Measurements from ENCODE around the gene CLDN17.

Gene CLDN17

DNA sequence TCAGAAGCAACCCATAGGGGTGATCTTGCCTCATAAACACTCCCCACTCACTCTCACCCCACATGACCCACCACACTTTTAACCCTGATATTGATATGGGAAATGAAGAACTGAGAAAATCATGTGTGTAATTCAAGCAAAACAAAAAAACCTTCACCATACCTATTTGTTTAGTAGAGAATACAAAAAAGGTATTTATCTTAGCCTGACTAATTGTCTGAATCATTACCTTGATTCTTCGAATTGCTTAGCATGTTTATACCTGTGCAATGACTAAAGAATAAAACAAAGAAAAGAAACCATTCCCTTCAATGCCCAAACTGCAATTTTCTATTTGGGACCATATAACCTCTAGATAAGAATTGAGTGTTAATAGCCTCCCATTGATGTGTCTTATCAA, 1.8 kb downstream of the CLDN17 start:
- no peak for DNase-seq (ENCODE audit: low spot score)

DNA sequence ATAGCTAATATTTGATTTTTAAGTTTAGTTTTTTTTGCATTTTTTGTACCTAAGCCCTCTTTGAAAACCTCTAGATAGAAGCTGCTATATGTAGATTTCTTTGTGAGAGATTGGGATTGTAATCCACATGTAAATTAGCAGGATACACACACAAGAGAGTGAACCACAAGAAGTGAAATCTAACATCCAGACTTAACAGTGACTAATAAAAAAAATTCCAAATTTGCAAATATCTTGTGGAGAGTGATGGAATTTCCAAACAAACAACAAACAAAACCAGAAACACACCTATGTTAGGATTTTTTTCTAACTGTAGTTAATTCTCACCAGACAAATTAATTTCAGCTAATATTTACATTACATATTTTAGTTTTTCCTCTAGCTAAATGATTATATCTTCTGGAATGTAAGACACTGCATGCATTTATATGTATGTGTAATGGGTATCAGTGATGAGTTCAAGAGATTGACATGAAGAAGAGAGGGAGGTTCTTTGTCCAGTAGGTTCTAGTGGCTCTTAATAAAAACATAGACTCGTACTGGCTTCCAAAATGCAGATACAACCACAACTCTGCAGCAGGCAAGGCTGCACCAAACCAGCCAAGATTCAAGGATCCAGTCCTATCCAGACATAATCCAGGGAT, 12.8 kb downstream of the CLDN17 start:
- no peak for DNase-seq (ENCODE audit: low spot score)
- TF ChIP-seq, protein P1, sequence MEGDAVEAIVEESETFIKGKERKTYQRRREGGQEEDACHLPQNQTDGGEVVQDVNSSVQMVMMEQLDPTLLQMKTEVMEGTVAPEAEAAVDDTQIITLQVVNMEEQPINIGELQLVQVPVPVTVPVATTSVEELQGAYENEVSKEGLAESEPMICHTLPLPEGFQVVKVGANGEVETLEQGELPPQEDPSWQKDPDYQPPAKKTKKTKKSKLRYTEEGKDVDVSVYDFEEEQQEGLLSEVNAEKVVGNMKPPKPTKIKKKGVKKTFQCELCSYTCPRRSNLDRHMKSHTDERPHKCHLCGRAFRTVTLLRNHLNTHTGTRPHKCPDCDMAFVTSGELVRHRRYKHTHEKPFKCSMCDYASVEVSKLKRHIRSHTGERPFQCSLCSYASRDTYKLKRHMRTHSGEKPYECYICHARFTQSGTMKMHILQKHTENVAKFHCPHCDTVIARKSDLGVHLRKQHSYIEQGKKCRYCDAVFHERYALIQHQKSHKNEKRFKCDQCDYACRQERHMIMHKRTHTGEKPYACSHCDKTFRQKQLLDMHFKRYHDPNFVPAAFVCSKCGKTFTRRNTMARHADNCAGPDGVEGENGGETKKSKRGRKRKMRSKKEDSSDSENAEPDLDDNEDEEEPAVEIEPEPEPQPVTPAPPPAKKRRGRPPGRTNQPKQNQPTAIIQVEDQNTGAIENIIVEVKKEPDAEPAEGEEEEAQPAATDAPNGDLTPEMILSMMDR (IDR thresholded peaks at IDR 0.05; ENCODE audit: extremely low read depth, missing control alignments) = no peak

More for the DNA sequence above, 1.8 kb downstream of the CLDN17 start:
- TF ChIP-seq, protein P1 (IDR thresholded peaks at IDR 0.05; ENCODE audit: extremely low read depth, missing control alignments) = no peak

DNA sequence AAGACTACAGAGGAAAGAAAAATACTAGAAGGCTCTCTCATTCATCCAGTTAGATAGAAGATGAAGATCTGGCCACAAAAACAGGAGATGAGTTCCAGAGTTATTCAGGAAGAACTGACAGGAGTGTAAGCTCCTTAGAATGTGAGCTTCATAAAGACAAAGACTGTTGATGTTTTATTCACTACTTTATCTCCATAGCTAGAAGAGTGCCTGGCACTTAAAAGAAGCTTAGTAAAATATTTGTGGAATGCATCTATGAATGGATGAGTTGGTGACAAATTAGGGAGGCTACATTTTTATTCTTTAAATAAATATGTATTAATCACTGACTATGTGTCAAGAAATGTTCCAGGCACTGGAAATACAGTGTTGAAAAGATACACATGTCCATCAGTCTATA, 13.8 kb downstream of the CLDN17 start:
- TF ChIP-seq, protein P1 (IDR thresholded peaks at IDR 0.05; ENCODE audit: extremely low read depth, missing control alignments) = no peak

DNA sequence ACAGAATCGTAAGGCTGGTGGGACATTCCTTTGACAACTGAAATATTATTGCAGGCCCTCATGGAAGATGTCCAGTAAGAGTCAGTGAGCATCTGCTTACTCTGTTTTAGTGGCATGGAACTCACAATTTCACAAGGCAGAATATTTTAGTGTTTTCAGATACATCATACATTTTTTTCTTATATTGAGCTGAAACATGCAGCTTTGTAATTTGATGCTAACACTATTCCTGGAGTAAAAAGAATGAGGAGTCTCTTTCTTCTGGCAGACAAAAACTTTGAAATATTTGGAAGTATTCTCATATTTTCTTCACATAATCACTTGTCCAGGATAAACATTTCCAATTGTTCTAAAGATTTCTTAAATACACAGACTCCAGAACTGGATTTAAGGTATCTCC, 17.7 kb downstream of the CLDN17 start:
- no peak for DNase-seq (ENCODE audit: low spot score)
- TF ChIP-seq, protein P1 (IDR thresholded peaks at IDR 0.05; ENCODE audit: extremely low read depth, missing control alignments) = no peak

More for the DNA sequence above, 13.8 kb downstream of the CLDN17 start:
- no peak for DNase-seq (ENCODE audit: low spot score)

DNA sequence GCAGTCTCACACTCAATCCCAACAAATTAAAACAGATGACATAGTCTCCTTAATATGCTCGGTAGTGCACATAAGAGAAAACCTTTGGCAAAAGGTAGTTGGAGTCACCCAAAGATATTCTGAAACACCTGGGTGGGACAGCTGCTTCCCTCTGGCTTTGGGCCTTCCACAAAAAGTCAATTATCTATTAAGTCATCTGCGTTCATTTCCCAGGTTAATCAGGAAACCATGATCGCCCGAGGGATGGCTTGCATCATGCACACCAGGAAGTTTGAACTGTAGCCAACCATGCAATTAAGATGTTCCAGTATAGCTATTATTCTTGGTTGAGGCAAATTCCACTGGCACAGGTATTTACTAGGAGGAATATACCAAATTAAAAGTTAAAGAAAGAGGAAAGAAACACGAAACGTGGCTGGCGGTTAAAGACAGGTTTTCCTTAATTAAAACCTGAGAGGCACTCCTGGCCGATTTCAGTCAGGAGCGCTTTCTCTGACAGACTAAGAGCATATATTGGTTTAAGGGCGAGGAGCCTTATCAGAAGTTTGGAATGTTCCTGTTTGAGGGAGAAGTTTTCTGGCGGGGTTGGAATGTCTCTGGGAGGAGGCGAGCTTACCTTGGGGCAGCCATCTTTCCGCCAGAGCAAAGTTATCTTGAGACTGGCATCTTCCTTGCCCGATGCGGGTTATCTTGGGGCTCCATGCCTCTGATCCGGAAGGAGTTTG, 19.9 kb downstream of the CLDN17 start:
- no peak for DNase-seq (ENCODE audit: low spot score)
- TF ChIP-seq, protein P1 (IDR thresholded peaks at IDR 0.05; ENCODE audit: extremely low read depth, missing control alignments) = no peak

DNA sequence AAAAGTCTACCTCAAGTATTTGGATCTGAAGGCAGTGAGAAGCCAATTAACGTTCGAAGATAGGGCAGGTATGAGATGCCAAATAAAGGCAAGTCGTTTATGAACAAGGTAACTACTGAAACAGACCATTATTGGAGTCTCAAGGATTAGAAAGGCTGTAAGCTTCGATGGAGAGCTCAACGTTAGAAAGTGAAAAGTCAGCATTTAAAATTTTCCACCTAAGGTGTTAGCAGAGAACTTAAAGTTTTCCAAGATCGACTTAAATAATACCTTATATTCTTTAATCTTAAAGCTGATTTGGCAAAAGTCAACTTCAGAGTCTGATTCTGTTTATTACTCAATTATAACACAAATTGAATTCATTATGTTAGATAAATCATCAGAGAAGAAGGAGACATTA, 28.1 kb downstream of the CLDN17 start:
- no peak for DNase-seq (ENCODE audit: low spot score)
- TF ChIP-seq, protein P1 (IDR thresholded peaks at IDR 0.05; ENCODE audit: extremely low read depth, missing control alignments) = no peak

DNA sequence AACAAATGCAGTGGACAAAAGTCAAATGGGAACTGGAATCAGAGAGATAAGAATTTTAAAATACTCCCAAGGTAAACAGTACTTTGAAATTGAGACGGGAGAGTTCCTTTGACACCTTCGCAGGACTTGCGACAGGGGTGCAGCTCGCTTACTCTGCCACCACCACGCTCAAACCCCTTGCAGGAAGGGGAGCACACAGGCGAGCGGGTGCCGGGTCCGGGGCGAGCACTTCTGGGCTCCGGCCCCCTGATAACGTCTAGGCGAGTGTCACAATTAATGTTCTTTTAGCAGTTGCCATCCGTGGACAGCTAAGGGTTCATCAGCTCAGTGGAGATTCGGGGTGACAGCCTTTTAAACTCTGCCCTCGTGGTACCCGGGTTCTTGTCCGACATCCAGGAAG, 37.4 kb downstream of the CLDN17 start:
- no peak for DNase-seq (ENCODE audit: low spot score)
- TF ChIP-seq, protein P1 (IDR thresholded peaks at IDR 0.05; ENCODE audit: extremely low read depth, missing control alignments) = no peak
